ENCODE data around the gene HAPSTR1.

DNA sequence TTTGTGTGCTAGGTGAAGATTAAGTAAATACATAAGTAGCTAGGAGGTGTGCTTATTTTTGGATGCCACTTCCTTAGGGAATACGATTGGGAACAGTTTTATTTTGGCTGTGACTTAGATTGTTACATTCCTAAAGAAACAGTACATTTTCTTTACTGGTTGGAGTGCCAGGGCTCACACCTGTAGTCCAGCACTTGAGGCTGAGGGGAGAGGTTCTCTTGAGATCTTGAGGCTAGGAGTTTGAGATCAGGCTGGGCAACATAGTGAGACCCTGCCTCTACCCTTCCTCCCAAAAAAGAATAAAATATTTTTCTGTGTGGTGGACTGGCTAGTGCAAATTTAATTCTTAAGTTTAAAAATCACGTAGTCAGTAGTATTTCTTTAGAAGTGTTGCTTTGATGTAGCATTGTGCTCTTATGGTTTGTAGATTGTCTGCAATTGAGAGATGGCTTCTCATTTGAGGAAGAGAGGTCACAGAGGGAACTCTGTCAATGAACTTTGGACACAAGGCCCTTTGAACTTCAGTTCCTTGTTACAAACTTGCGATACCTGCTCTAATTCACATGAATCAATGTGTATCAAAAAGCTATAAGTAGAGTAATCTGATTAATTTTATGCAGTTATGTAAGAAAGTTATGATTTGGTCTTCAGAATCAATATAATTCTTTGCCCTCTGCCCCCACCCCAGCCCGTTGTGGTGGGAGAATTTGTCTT, 7.1 kb downstream of the HAPSTR1 start:
- TF ChIP-seq, protein P1, sequence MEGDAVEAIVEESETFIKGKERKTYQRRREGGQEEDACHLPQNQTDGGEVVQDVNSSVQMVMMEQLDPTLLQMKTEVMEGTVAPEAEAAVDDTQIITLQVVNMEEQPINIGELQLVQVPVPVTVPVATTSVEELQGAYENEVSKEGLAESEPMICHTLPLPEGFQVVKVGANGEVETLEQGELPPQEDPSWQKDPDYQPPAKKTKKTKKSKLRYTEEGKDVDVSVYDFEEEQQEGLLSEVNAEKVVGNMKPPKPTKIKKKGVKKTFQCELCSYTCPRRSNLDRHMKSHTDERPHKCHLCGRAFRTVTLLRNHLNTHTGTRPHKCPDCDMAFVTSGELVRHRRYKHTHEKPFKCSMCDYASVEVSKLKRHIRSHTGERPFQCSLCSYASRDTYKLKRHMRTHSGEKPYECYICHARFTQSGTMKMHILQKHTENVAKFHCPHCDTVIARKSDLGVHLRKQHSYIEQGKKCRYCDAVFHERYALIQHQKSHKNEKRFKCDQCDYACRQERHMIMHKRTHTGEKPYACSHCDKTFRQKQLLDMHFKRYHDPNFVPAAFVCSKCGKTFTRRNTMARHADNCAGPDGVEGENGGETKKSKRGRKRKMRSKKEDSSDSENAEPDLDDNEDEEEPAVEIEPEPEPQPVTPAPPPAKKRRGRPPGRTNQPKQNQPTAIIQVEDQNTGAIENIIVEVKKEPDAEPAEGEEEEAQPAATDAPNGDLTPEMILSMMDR (IDR thresholded peaks at IDR 0.05; ENCODE audit: extremely low read depth in 1 of 2, insufficient read depth in 1 of 2, low read depth in 1 of 2, low read length in 2 of 2): no peak
- TF ChIP-seq POLR2AphosphoS5 (IDR thresholded peaks at IDR 0.05; ENCODE audit: insufficient read depth, low read depth, low read length) (no peak), GATA2 (IDR thresholded peaks at IDR 0.05; ENCODE audit: insufficient read depth, insufficient read length, low read depth, low read length) (no peak)
